Stimulated activated CD8-positive, alpha-beta memory T cell treated with anti-CD3 and anti-CD28 coated beads, Interleukin-4, amount 100 ng/mL, for 1 hour (primary cell): ENCODE results near the gene HCAR1.
"Not testable (repeated sequence)": the region's sequence is repeated elsewhere in the genome, so short reads cannot be mapped to it uniquely, and the experiment has no call there.

ENCODE experiments used
- DNase-seq, 2 donors: peaks; one replicate each; pipeline ENCODE4 v3.0.0-alpha.2; 2020; ENCODE audit warnings: low read depth in 2 of 2, low spot score in 1 of 2

Gene HCAR1

GRCh38 chr12:122730215-122731014, at the start of gene HCAR1:
HCAR1 (minus strand) TSS chr12:122730844; CDS start chr12:122730339, 505 bp downstream.
- DNase-seq: no peak

- no peak for DNase-seq
Measured at GRCh38 chr12:122757568-122757967, 26.9 kb upstream of the HCAR1 start.

- DNase-seq: no peak
Measured at GRCh38 chr12:122754790-122755189, 24.1 kb upstream of the HCAR1 start.

- no peak for DNase-seq
Measured at GRCh38 chr12:122753319-122753650, 22.6 kb upstream of the HCAR1 start.

GRCh38 chr12:122752464-122753318, 22.0 kb upstream of the HCAR1 start, which contains the start of gene DENR:
DENR (plus strand) TSS chr12:122752824; CDS start chr12:122753702, 878 bp downstream.
- peak; percentile 95 to 99 for DNase-seq

GRCh38 chr12:122750781-122751515, 20.3 kb upstream of the HCAR1 start:
- not testable (repeated sequence) for DNase-seq

- no peak for DNase-seq
Measured at GRCh38 chr12:122749569-122750332, 19.1 kb upstream of the HCAR1 start.

GRCh38 chr12:122747224-122748135, 16.8 kb upstream of the HCAR1 start:
- DNase-seq: no peak

- no peak for DNase-seq
Measured at GRCh38 chr12:122743895-122744525, 13.4 kb upstream of the HCAR1 start.

GRCh38 chr12:122740351-122740750, 9.7 kb upstream of the HCAR1 start:
- DNase-seq: no peak

GRCh38 chr12:122738571-122738970, 7.9 kb upstream of the HCAR1 start:
- no peak for DNase-seq

- DNase-seq: no peak
Measured at GRCh38 chr12:122732611-122733010, 2.0 kb upstream of the HCAR1 start.

- DNase-seq: no peak
Measured at GRCh38 chr12:122732170-122732569, 1.5 kb upstream of the HCAR1 start.

- DNase-seq: no peak
Measured at GRCh38 chr12:122729583-122730214, 945 bp downstream of the HCAR1 start.

GRCh38 chr12:122726080-122726558, 4.5 kb downstream of the HCAR1 start:
- peak in 1 of 2 donors; percentile 11 for DNase-seq

- no peak for DNase-seq
Measured at GRCh38 chr12:122725452-122726079, 5.1 kb downstream of the HCAR1 start.

GRCh38 chr12:122724641-122725243, 5.9 kb downstream of the HCAR1 start:
- DNase-seq: no peak

- no peak for DNase-seq
Measured at GRCh38 chr12:122722387-122722786, 8.3 kb downstream of the HCAR1 start.
